Natural killer cell (primary cell): ENCODE data around the gene REL. TPM values are rescaled to one million over a fixed set of nuclear protein-coding genes. Genes with fewer than 3 reads are reported as not detected.
A peak's percentile ranks its signal among the peaks of the same experiment; 100 is the strongest.

Experiments
- ATAC-seq, 3 donors: fragments of 150-1000 bp in 2 of 3; fragments of 200-7000 bp in 1 of 3; cut with Tn5 transposase; 1 replicate in 1 of 3; 2 replicates in 2 of 3; pipeline ENCODE4 v1.10.0; 2021; ENCODE audit warnings: mild to moderate bottlenecking in 2 of 3, moderate library complexity in 2 of 3
- DNase-seq, 2 donors: peaks; one replicate each; pipeline versions ENCODE4 v3.0.0 to v3.0.0-alpha.2; 2013 to 2021; ENCODE audit warnings: mixed read lengths in 1 of 2
- H3K27ac ChIP-seq: one replicate; pipeline ENCODE4 v1.5.1; 2013; ENCODE audit warnings: mild to moderate bottlenecking, low read length
- H3K27me3 ChIP-seq: one replicate; pipeline ENCODE4 v1.6.1; 2013; ENCODE audit warnings: low read length; ENCODE audit not compliant: control insufficient read depth, insufficient read depth
- H3K36me3 ChIP-seq: one replicate; pipeline ENCODE4 v1.6.1; 2013; ENCODE audit warnings: low read length; ENCODE audit not compliant: control insufficient read depth, insufficient read depth
- H3K4me1 ChIP-seq: one replicate; pipeline ENCODE4 v1.6.1; 2013; ENCODE audit warnings: low read length; ENCODE audit not compliant: control insufficient read depth, insufficient read depth
- H3K4me3 ChIP-seq: one replicate; pipeline ENCODE4 v1.5.1; 2013; ENCODE audit warnings: low read length
- H3K9me3 ChIP-seq: one replicate; pipeline ENCODE4 v1.6.1; 2013; ENCODE audit warnings: low read length; ENCODE audit not compliant: control insufficient read depth, insufficient read depth
- H3K27ac Mint-ChIP-seq, 2 donors: one replicate each; pipeline ENCODE4 v1.8.0; 2022; ENCODE audit warnings: mild to moderate bottlenecking in 2 of 2, mixed read lengths in 2 of 2, moderate library complexity in 1 of 2
- H3K27me3 Mint-ChIP-seq, 2 donors: one replicate each; pipeline ENCODE4 v1.8.0; 2022; ENCODE audit warnings: low read depth in 2 of 2, mixed read lengths in 2 of 2
- H3K36me3 Mint-ChIP-seq: one replicate; pipeline ENCODE4 v1.8.0; 2022; ENCODE audit warnings: mixed read lengths
- H3K4me1 Mint-ChIP-seq, 2 donors: one replicate each; pipeline ENCODE4 v1.8.0; 2022; ENCODE audit warnings: mixed read lengths in 2 of 2
- H3K4me3 Mint-ChIP-seq: one replicate; pipeline ENCODE4 v1.8.0; 2022; ENCODE audit warnings: mild to moderate bottlenecking, moderate library complexity, mixed read lengths
- H3K9me3 Mint-ChIP-seq, 2 donors: one replicate each; pipeline ENCODE4 v1.8.0; 2022; ENCODE audit warnings: mixed read lengths in 2 of 2
- WGBS: methylation state at CpG from one replicate; pipeline ENCODE4 v1.1.7; 2013; ENCODE audit warnings: missing lambda C conversion rate; ENCODE audit not compliant: insufficient coverage; 5-methylcytosine and 5-hydroxymethylcytosine counted together
- intact Hi-C: fragments of 100-400 bp; cut with micrococcal nuclease; formaldehyde crosslinking; loops from one replicate; pipeline ENCODE4 v1.14.2; 2022
- total RNA-seq, 4 donors: library from RNA; stranded (reverse); fragments of 120-200 nt in 1 of 4; gene quantifications; one replicate each; pipeline versions ENCODE4 v1.2.3 to v1.2.4, GENCODE V29; 2013 to 2022
- TF ChIP-seq, protein P1 (sequence below): fragments of 200-600 bp; IDR thresholded peaks from one replicate; pipeline ENCODE4 v1.8.0; 2022; ENCODE audit warnings: antibody characterized with exemption

Gene REL
- total RNA-seq, 3 donors from 2014 or later (not counting 1 experiment from before 2014, with no cell fraction given) = 128 to 197 (median 178) TPM

DNA sequence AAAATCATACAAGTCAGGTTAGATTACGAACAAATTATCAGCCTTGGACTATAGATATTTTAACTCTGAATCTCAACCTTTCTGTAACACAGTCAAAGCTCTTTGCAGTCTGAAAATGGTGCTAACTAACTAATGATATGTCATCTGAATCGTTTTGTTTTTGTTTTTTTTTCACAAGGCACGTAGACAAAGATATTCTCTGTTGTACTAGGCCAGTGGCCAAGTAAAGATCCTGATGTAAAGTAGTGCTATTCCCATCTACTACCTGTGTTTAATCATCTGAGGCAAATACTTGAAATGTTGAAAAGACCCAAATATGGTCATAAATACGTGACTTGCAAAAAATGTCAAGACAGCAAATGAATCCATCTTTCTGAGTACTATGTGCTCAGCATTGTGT lies 65.7 kb downstream of the REL start:
- Mint-ChIP-seq H3K27me3 (no peaks in the 10 kb centered on the region), H3K4me1 (peaks cover 24 to 38% of the 10 kb centered on the region in 2 donors), H3K27ac (no peak overlapping the region), H3K9me3 (no peaks in the 10 kb centered on the region), H3K4me3 (no peak overlapping the region), H3K36me3 (no peaks in the 10 kb centered on the region)
- H3K9me3 ChIP-seq = no peaks in the 10 kb centered on the region
- TF ChIP-seq, protein P1, sequence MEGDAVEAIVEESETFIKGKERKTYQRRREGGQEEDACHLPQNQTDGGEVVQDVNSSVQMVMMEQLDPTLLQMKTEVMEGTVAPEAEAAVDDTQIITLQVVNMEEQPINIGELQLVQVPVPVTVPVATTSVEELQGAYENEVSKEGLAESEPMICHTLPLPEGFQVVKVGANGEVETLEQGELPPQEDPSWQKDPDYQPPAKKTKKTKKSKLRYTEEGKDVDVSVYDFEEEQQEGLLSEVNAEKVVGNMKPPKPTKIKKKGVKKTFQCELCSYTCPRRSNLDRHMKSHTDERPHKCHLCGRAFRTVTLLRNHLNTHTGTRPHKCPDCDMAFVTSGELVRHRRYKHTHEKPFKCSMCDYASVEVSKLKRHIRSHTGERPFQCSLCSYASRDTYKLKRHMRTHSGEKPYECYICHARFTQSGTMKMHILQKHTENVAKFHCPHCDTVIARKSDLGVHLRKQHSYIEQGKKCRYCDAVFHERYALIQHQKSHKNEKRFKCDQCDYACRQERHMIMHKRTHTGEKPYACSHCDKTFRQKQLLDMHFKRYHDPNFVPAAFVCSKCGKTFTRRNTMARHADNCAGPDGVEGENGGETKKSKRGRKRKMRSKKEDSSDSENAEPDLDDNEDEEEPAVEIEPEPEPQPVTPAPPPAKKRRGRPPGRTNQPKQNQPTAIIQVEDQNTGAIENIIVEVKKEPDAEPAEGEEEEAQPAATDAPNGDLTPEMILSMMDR = no peak
- H3K4me3 ChIP-seq = no peak overlapping the region
- WGBS = 92% methylated on average over 4 of the region's 4 CpGs
- no peak for DNase-seq
- no peak for ATAC-seq
- no peak overlapping the region for H3K27ac ChIP-seq
- H3K27me3 ChIP-seq = no peaks in the 10 kb centered on the region
- intact Hi-C loops = no loop called here
- H3K4me1 ChIP-seq = peaks cover 13% of the 10 kb centered on the region
- H3K36me3 ChIP-seq = peaks cover 5% of the 10 kb centered on the region

DNA sequence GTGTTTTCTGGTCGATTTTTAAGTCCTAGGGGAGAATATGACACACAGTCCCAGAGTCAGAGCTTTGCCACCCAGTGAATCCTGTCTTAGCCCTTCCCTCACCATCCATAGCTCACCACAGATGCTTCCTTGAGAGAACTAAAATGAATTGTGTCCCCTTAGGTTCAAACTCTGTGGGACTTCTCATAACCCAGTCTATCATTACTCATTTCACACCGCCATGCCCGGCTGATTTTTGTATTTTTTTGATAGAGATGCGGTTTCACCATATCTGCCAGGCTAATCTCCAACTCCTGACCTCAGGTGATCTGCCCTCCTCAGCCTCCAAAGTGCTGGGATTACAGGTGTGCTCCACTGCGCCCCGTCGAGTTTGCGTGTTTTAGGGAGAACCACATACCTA lies 66.8 kb downstream of the REL start:
- no peak for ATAC-seq
- TF ChIP-seq, protein P1 = no peak
- DNase-seq = no peak
- no peaks in the 10 kb centered on the region for H3K27me3 Mint-ChIP-seq
- no peaks in the 10 kb centered on the region for H3K9me3 Mint-ChIP-seq
- peaks cover 28 to 43% of the 10 kb centered on the region in 2 donors for H3K4me1 Mint-ChIP-seq
- no peak overlapping the region for H3K4me3 ChIP-seq
- peak overlapping the region; percentile 62 for H3K4me3 Mint-ChIP-seq
- H3K4me1 ChIP-seq = peaks cover 13% of the 10 kb centered on the region
- peaks cover 5% of the 10 kb centered on the region for H3K36me3 ChIP-seq
- intact Hi-C loops = no loop called here
- H3K27ac Mint-ChIP-seq = peak overlapping the region; percentile 75 to 88
- WGBS = 96% methylated on average over 7 of the region's 8 CpGs
- no peaks in the 10 kb centered on the region for H3K9me3 ChIP-seq
- no peaks in the 10 kb centered on the region for H3K27me3 ChIP-seq
- H3K36me3 Mint-ChIP-seq = peaks cover under 1% of the 10 kb centered on the region
- peak overlapping the region; percentile 63 for H3K27ac ChIP-seq

DNA sequence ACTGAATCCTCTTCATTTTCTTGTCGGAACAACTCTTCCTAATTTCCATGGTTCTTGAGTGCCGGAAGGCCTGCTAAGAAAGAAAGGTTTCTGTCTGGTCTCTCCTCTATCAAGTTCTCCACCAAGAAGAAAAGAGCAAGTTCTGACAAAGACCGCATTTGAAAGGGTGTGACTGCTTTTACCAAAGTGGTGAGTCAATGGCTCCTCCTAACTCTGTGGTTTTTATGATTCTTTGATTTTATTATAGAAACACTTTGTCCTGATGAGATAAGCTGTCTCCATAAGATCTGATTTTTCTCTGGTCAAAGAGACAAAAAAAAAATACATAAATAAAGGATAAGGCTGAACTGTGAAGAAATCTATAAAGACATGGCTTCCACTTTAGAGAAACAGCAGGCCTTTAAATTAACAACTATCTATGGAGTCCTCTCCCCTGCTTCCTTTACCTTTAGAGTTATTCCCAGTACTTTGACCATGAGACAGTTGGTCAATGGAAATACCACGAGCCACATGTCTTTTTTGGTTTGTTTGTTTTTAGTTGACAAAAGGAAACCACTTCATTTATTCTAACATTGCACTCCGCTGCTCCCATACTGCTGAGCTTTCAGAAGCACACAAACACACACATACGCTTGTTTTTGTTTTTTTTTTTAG lies 67.7 kb downstream of the REL start:
- Mint-ChIP-seq H3K36me3 (peaks cover 8% of the 10 kb centered on the region), H3K27me3 (no peaks in the 10 kb centered on the region), H3K27ac (peak overlapping the region; percentile 75 to 88), H3K4me3 (peak overlapping the region; percentile 62), H3K4me1 (peaks cover 36 to 52% of the 10 kb centered on the region in 2 donors), H3K9me3 (no peaks in the 10 kb centered on the region)
- Histone ChIP-seq H3K36me3 (peaks cover 5% of the 10 kb centered on the region), H3K27ac (peak overlapping the region; percentile 63), H3K9me3 (no peaks in the 10 kb centered on the region), H3K4me3 (no peak overlapping the region), H3K4me1 (peaks cover 15% of the 10 kb centered on the region), H3K27me3 (no peaks in the 10 kb centered on the region)
- intact Hi-C loops = no loop called here
- TF ChIP-seq, protein P1 = no peak
- DNase-seq = peak in 1 of 2 donors; percentile 44
- WGBS = 58% methylated on average over 3 of the region's 6 CpGs
- peak; percentile 77 to 94 (median 90) for ATAC-seq

DNA sequence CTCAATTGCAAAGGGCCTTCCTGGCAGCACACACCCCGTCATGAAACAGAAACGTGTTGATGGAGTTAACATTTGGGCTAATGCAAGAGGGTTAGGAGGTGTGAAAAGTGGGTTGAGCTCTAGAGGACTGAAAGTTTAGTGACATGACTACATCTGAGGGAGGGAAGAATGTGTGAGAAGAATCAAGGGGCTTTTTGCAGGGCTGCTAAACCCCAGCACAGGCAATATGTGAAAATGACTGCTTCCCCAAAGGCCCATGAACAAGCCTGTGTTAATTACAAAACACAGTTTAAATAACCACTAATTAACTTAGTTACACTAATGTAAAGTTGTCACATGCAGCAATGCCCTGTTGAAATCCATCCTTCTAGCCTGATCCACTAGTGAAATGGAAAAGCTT lies 72.8 kb downstream of the REL start:
- WGBS = 23% methylated on average over 2 of the region's 2 CpGs
- Histone ChIP-seq H3K27ac (peak overlapping the region; percentile 80), H3K36me3 (no peaks in the 10 kb centered on the region), H3K4me1 (peaks cover 16% of the 10 kb centered on the region), H3K4me3 (no peak overlapping the region), H3K27me3 (no peaks in the 10 kb centered on the region), H3K9me3 (no peaks in the 10 kb centered on the region)
- H3K4me1 Mint-ChIP-seq = peaks cover 33 to 47% of the 10 kb centered on the region in 2 donors
- peak; percentile 39 to 70 for DNase-seq
- ATAC-seq = peak; percentile 96 to 98 (median 98)
- intact Hi-C loops = loop anchor here (1.0 to 5.0 kb wide), 5 partner anchors 11 to 135 kb away; partner anchors contain the start of gene REL
- no peaks in the 10 kb centered on the region for H3K9me3 Mint-ChIP-seq
- peak overlapping the region; percentile 83 to 95 for H3K27ac Mint-ChIP-seq
- H3K27me3 Mint-ChIP-seq = no peaks in the 10 kb centered on the region
- H3K36me3 Mint-ChIP-seq = peaks cover 8% of the 10 kb centered on the region
- TF ChIP-seq, protein P1 = no peak
- peak overlapping the region; percentile 74 for H3K4me3 Mint-ChIP-seq
